Endothelial cell of umbilical vein (primary cell): ENCODE measurements around the gene CMIP.

ENCODE experiments used
- EZH2 ChIP-seq: IDR thresholded peaks from 2 replicates; pipeline ENCODE4 v1.6.1; 2012; ENCODE audit warnings: borderline replicate concordance, low read depth, mild to moderate bottlenecking, moderate library complexity, low read length, inconsistent platforms; ENCODE audit not compliant: severe bottlenecking
- JUN ChIP-seq: IDR thresholded peaks from 2 replicates; pipeline ENCODE4 v1.6.1; 2011; ENCODE audit warnings: borderline replicate concordance, low read depth; ENCODE audit not compliant: insufficient read length, insufficient read depth
- POLR2A ChIP-seq: IDR thresholded peaks from 2 replicates; pipeline ENCODE4 v1.6.1; 2012; ENCODE audit warnings: low read depth, mild to moderate bottlenecking, control low read depth, low read length
- TF ChIP-seq, protein P1 (sequence below), 2 donors: IDR thresholded peaks; 1 replicate in 1 of 2; 2 replicates in 1 of 2; pipeline ENCODE4 v1.5.1; 2011; ENCODE audit warnings: low read length in 2 of 2, mild to moderate bottlenecking in 2 of 2, moderate library complexity in 2 of 2, control low read depth in 1 of 2, inconsistent platforms in 1 of 2, low read depth in 1 of 2; ENCODE audit not compliant: insufficient read depth in 1 of 2; ENCODE audit errors: extremely low read depth in 1 of 2
- TF ChIP-seq, protein P2 (sequence below): IDR thresholded peaks from 2 replicates; pipeline ENCODE4 v1.6.1; 2011; ENCODE audit not compliant: insufficient read depth, insufficient read length

DNA sequence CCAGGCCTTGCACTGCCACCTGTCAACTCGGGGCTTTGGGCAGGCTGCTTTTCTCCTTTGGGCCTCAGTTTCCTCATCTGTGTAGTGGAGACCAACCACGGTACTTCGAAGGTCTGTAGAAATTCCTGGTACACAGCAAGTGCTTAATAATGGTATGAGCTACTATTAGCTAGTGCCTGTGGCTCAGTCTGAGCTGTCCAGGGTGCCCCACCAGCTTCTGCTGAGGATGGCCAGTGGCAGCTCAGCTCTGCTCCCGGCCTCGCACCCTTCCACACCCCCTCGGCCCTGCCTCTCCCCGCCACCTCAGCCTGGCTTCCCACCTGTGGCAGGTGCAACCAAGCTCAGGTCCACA lies 308.2 kb downstream of the CMIP start:
- TF ChIP-seq, protein P1, sequence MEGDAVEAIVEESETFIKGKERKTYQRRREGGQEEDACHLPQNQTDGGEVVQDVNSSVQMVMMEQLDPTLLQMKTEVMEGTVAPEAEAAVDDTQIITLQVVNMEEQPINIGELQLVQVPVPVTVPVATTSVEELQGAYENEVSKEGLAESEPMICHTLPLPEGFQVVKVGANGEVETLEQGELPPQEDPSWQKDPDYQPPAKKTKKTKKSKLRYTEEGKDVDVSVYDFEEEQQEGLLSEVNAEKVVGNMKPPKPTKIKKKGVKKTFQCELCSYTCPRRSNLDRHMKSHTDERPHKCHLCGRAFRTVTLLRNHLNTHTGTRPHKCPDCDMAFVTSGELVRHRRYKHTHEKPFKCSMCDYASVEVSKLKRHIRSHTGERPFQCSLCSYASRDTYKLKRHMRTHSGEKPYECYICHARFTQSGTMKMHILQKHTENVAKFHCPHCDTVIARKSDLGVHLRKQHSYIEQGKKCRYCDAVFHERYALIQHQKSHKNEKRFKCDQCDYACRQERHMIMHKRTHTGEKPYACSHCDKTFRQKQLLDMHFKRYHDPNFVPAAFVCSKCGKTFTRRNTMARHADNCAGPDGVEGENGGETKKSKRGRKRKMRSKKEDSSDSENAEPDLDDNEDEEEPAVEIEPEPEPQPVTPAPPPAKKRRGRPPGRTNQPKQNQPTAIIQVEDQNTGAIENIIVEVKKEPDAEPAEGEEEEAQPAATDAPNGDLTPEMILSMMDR (IDR thresholded peaks at IDR 0.05; ENCODE audit: extremely low read depth in 1 of 2, insufficient read depth in 1 of 2, low read depth in 1 of 2, low read length in 2 of 2) = no peak
- no peak for TF ChIP-seq EZH2
- TF ChIP-seq POLR2A = no peak
- TF ChIP-seq, protein P2, sequence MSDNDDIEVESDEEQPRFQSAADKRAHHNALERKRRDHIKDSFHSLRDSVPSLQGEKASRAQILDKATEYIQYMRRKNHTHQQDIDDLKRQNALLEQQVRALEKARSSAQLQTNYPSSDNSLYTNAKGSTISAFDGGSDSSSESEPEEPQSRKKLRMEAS = no peak
- TF ChIP-seq JUN = no peak
